Measurements from ENCODE around the gene TAB2.

The TAB2 gene

GRCh38 chr6:149451376-149452036, 134.0 kb downstream of the TAB2 start:
- TF ChIP-seq GATA3 (IDR thresholded peaks at IDR 0.05; ENCODE audit: low read depth, low read length) = no peak
- no peak for TF ChIP-seq GATA2 (IDR thresholded peaks at IDR 0.05; ENCODE audit: low read depth, low read length)

- TF ChIP-seq GATA3 (IDR thresholded peaks at IDR 0.05; ENCODE audit: low read depth, low read length) = no peak
- TF ChIP-seq GATA2 (IDR thresholded peaks at IDR 0.05; ENCODE audit: low read depth, low read length) = no peak
Observed at GRCh38 chr6:149452037-149452939, 134.8 kb downstream of the TAB2 start.

GRCh38 chr6:149453597-149454345, 136.3 kb downstream of the TAB2 start:
- TF ChIP-seq GATA2 (IDR thresholded peaks at IDR 0.05; ENCODE audit: low read depth, low read length) (no peak), GATA3 (IDR thresholded peaks at IDR 0.05; ENCODE audit: low read depth, low read length) (no peak)

- no peak for TF ChIP-seq GATA3 (IDR thresholded peaks at IDR 0.05; ENCODE audit: low read depth, low read length)
- no peak for TF ChIP-seq GATA2 (IDR thresholded peaks at IDR 0.05; ENCODE audit: low read depth, low read length)
Observed at GRCh38 chr6:149454346-149454848, 136.9 kb downstream of the TAB2 start.

- no peak for TF ChIP-seq GATA2 (IDR thresholded peaks at IDR 0.05; ENCODE audit: low read depth, low read length)
- no peak for TF ChIP-seq GATA3 (IDR thresholded peaks at IDR 0.05; ENCODE audit: low read depth, low read length)
Observed at GRCh38 chr6:149455031-149455732, 137.7 kb downstream of the TAB2 start.

- TF ChIP-seq GATA2 (IDR thresholded peaks at IDR 0.05; ENCODE audit: low read depth, low read length) (no peak), GATA3 (IDR thresholded peaks at IDR 0.05; ENCODE audit: low read depth, low read length) (no peak)
Observed at GRCh38 chr6:149456311-149457021, 139.0 kb downstream of the TAB2 start.

- peak; percentile 13; the same call in 1 of the 2 replicates for TF ChIP-seq GATA2 (IDR thresholded peaks at IDR 0.05; ENCODE audit: low read depth, low read length)
- no peak for TF ChIP-seq GATA3 (IDR thresholded peaks at IDR 0.05; ENCODE audit: low read depth, low read length)
Observed at GRCh38 chr6:149457316-149457884, 139.9 kb downstream of the TAB2 start.

- TF ChIP-seq GATA3 (IDR thresholded peaks at IDR 0.05; ENCODE audit: low read depth, low read length) (no peak), GATA2 (IDR thresholded peaks at IDR 0.05; ENCODE audit: low read depth, low read length) (no peak)
Observed at GRCh38 chr6:149458196-149458595, 140.7 kb downstream of the TAB2 start.

GRCh38 chr6:149458806-149459205, 141.3 kb downstream of the TAB2 start:
- TF ChIP-seq GATA2 (IDR thresholded peaks at IDR 0.05; ENCODE audit: low read depth, low read length) = no peak

GRCh38 chr6:149459761-149460160, 142.2 kb downstream of the TAB2 start:
- TF ChIP-seq GATA2 (IDR thresholded peaks at IDR 0.05; ENCODE audit: low read depth, low read length) (no peak), GATA3 (IDR thresholded peaks at IDR 0.05; ENCODE audit: low read depth, low read length) (no peak)

All from SH-SY5Y (cell line).